Spleen (tissue), 7 donors: Measurements from ENCODE around the gene SRSF9.

Experiments
- POLR2A ChIP-seq, 3 donors: fragments of 450-650 bp; IDR thresholded peaks; one replicate each; pipeline ENCODE4 v1.5.1; 2017; ENCODE audit warnings: antibody characterized with exemption in 3 of 3, mild to moderate bottlenecking in 1 of 3
- POLR2AphosphoS5 ChIP-seq, 3 donors: sonication (generic); formaldehyde crosslinking; IDR thresholded peaks; one replicate each; pipeline ENCODE4 v1.5.1; 2017; ENCODE audit warnings: antibody characterized with exemption in 3 of 3
- TF ChIP-seq, protein P1 (sequence below), 11 experiments: fragments of 200-600 bp in 7 of 11; fragments of 450-650 bp in 4 of 11; sonication (generic) in 4 of 11; IDR thresholded peaks in 8 of 11; conservative IDR thresholded peaks in 3 of 11; 1 replicate in 7 of 11; 2 replicates in 4 of 11; pipeline versions ENCODE4 v1.4.0 to v1.8.0; 2016 to 2021; ENCODE audit warnings: antibody characterized with exemption in 11 of 11, inconsistent platforms in 4 of 11, mild to moderate bottlenecking in 1 of 11
- donor health status: DM: no; HTN: no; CAD: no; lungs with moderate emphysema.
- donor health status: DM: no; HTN: no; CAD: no.
- donor health status: DM: no; HTN: no; CAD: no.

DNA sequence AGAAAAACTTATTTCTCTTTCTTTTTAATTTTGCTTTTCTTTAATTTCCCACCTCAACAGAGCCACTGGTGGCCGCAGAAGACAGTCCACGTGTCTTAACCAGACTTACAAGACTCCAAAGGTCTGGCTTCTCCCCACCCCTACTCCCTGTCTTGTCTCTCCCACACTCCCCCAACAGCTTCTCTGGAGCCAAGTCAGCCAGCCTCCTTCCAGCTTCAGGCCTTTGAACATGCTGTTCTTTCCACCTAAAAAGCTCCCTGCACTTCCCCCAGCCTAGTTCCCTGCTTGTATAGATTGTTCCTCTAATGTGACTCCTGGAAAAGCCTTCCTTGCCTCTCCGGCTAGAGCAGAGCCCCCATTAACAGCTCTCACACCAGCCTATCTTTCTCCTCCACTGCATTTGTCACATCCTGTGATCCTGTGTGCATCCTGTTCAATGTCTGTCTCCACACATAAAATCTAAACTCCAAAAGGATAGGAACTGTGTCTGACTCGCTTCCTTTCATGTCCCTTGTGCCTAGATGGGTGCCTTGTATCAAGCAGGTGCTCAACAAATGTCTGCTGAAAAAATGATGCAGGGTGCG, 18.6 kb upstream of the SRSF9 start:
- TF ChIP-seq, protein P1, sequence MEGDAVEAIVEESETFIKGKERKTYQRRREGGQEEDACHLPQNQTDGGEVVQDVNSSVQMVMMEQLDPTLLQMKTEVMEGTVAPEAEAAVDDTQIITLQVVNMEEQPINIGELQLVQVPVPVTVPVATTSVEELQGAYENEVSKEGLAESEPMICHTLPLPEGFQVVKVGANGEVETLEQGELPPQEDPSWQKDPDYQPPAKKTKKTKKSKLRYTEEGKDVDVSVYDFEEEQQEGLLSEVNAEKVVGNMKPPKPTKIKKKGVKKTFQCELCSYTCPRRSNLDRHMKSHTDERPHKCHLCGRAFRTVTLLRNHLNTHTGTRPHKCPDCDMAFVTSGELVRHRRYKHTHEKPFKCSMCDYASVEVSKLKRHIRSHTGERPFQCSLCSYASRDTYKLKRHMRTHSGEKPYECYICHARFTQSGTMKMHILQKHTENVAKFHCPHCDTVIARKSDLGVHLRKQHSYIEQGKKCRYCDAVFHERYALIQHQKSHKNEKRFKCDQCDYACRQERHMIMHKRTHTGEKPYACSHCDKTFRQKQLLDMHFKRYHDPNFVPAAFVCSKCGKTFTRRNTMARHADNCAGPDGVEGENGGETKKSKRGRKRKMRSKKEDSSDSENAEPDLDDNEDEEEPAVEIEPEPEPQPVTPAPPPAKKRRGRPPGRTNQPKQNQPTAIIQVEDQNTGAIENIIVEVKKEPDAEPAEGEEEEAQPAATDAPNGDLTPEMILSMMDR (IDR thresholded peaks at IDR 0.05 in 8 of 11, conservative IDR thresholded peaks at IDR 0.05 in 3 of 11): no peak
- no peak for TF ChIP-seq POLR2A (IDR thresholded peaks at IDR 0.05)
- no peak for TF ChIP-seq POLR2AphosphoS5 (IDR thresholded peaks at IDR 0.05)
